Heart left ventricle (tissue), 13 donors: ENCODE data around the gene B3GAT2.

Experiments used
- CTCF ChIP-seq, 12 donors: fragments of 200-600 bp; sonication (generic) in 4 of 12; IDR thresholded peaks; one replicate each; pipeline versions ENCODE4 v1.5.0 to v1.8.0; 2018 to 2022; ENCODE audit warnings: antibody characterized with exemption in 12 of 12, mild to moderate bottlenecking in 5 of 12
- POLR2A ChIP-seq, 2 donors: fragments of 450-650 bp; IDR thresholded peaks; one replicate each; pipeline ENCODE4 v1.6.1; 2017; ENCODE audit warnings: antibody characterized with exemption in 2 of 2, mild to moderate bottlenecking in 2 of 2, moderate library complexity in 2 of 2
- donor health status: ischemic (EF 13 %, LVEDD 7.1; RV severe dilation, severe dysfunction).
- donor health status: DM: no; HTN: yes; CAD: no.
- donor health status: DM: no; HTN: no; CAD: no.
- donor health status: ischemic (EF 25% LVEDD 6.9; RV normal size, moderate dysfunction).
- donor health status: ischemic (EF 25% LVEDD 5.7; RV mildly dilated, moderate dysfunction).
- donor health status: ischemic (EF 35%, LVEDD 5.7; RV mildly dilated, moderate dysfunction).
- donor health status: nonischemic (EF 11% LVEDD 7.7; RV severe dilation, severe dysfunction).
- donor health status: DM: yes; HTN: yes; CAD: no.
- donor health status: PGD.
- donor health status: ischemic (EF 29% LVEDD 5.4; RV normal size, mild dysfunction).
- donor health status: nonischemic (EF 23%, LVEDD 6.1; RV moderate dilation, normal function).

GRCh38 chr6:70957284-70957617 lies 391 bp upstream of the B3GAT2 start:
- TF ChIP-seq CTCF (IDR thresholded peaks at IDR 0.05): no peak
- TF ChIP-seq POLR2A (IDR thresholded peaks at IDR 0.05): no peak
